H9 (cell line): ENCODE results near the gene GOLT1A. TPM values are rescaled to one million over a fixed set of nuclear protein-coding genes. Genes with fewer than 3 reads are reported as not detected.

Experiments used
- DNase-seq: peaks from one replicate; pipeline ENCODE4 v3.0.0-alpha.2; 2017
- H2AFZ ChIP-seq: one replicate; pipeline ENCODE4 v1.6.1; 2013; ENCODE audit warnings: mild to moderate bottlenecking, low read length, control low read depth, moderate library complexity
- H2AK5ac ChIP-seq: 2 replicates; pipeline ENCODE4 v1.6.1; 2013; ENCODE audit warnings: low read length, control low read depth, mixed read lengths; ENCODE audit not compliant: insufficient read length
- H2BK120ac ChIP-seq: one replicate; pipeline ENCODE4 v1.6.1; 2013; ENCODE audit warnings: low read depth, mild to moderate bottlenecking, low read length, control low read depth, inconsistent platforms; ENCODE audit not compliant: poor library complexity, severe bottlenecking
- H2BK12ac ChIP-seq: 2 replicates; pipeline ENCODE4 v1.6.1; 2013; ENCODE audit warnings: low read length, control low read depth, mixed read lengths, low read depth; ENCODE audit not compliant: insufficient read length
- H2BK15ac ChIP-seq: 2 replicates; pipeline ENCODE4 v1.6.1; 2013; ENCODE audit warnings: low read depth, low read length, control low read depth
- H2BK20ac ChIP-seq: one replicate; pipeline ENCODE4 v1.6.1; 2013; ENCODE audit warnings: low read depth, mild to moderate bottlenecking, low read length, control low read depth, inconsistent platforms; ENCODE audit not compliant: poor library complexity, severe bottlenecking
- H2BK5ac ChIP-seq: 2 replicates; pipeline ENCODE4 v1.6.1; 2013; ENCODE audit warnings: low read length, control low read depth, mixed read lengths; ENCODE audit not compliant: insufficient read length
- H3K14ac ChIP-seq: 2 replicates; pipeline ENCODE4 v1.6.1; 2013; ENCODE audit warnings: low read length, control low read depth; ENCODE audit not compliant: insufficient read depth
- H3K18ac ChIP-seq: 2 replicates; pipeline ENCODE4 v1.6.1; 2013; ENCODE audit warnings: low read depth, mild to moderate bottlenecking, mixed read lengths, low read length, control low read depth; ENCODE audit not compliant: insufficient read length
- H3K23ac ChIP-seq: 2 replicates; pipeline ENCODE4 v1.6.1; 2013; ENCODE audit warnings: low read length, control low read depth, mixed read lengths, low read depth; ENCODE audit not compliant: insufficient read length
- H3K23me2 ChIP-seq: 2 replicates; pipeline ENCODE4 v1.6.1; 2013; ENCODE audit warnings: low read depth, mild to moderate bottlenecking, mixed read lengths, low read length, control low read depth; ENCODE audit not compliant: insufficient read length, poor library complexity, severe bottlenecking
- H3K27ac ChIP-seq: 2 replicates; pipeline ENCODE4 v1.5.1; 2013; ENCODE audit warnings: low read length, control low read depth, mixed read lengths, low read depth; ENCODE audit not compliant: insufficient read length
- H3K27me3 ChIP-seq: 2 replicates; pipeline ENCODE4 v1.6.1; 2013; ENCODE audit warnings: low read length, control low read depth, inconsistent platforms; ENCODE audit not compliant: insufficient read depth
- H3K4ac ChIP-seq: 2 replicates; pipeline ENCODE4 v1.6.1; 2013; ENCODE audit warnings: low read depth, mild to moderate bottlenecking, control low read depth, inconsistent platforms, low read length, moderate library complexity
- H3K4me1 ChIP-seq: 2 replicates; pipeline ENCODE4 v1.6.1; 2013; ENCODE audit warnings: low read length, control low read depth, inconsistent platforms; ENCODE audit not compliant: insufficient read depth
- H3K4me2 ChIP-seq: 2 replicates; pipeline ENCODE4 v1.6.1; 2013; ENCODE audit warnings: low read length, control low read depth, mixed read lengths; ENCODE audit not compliant: insufficient read length, insufficient read depth
- H3K56ac ChIP-seq: 2 replicates; pipeline ENCODE4 v1.6.1; 2013; ENCODE audit warnings: low read depth, mild to moderate bottlenecking, mixed read lengths, low read length, control low read depth; ENCODE audit not compliant: insufficient read length
- H3K79me1 ChIP-seq: 2 replicates; pipeline ENCODE4 v1.6.1; 2013; ENCODE audit warnings: low read depth, mild to moderate bottlenecking, moderate library complexity, low read length, control low read depth, inconsistent platforms; ENCODE audit not compliant: insufficient read depth, poor library complexity, severe bottlenecking
- H3K79me2 ChIP-seq: 2 replicates; pipeline ENCODE4 v1.6.1; 2013; ENCODE audit warnings: low read length, control low read depth, inconsistent platforms; ENCODE audit not compliant: insufficient read depth
- H3K9ac ChIP-seq: 2 replicates; pipeline ENCODE4 v1.6.1; 2013; ENCODE audit warnings: low read length, control low read depth, mixed read lengths; ENCODE audit not compliant: insufficient read length; ENCODE audit errors: extremely low read depth
- H3K9me3 ChIP-seq: one replicate; pipeline ENCODE4 v1.6.1; 2013; ENCODE audit warnings: low read depth, low read length, inconsistent platforms; ENCODE audit not compliant: control insufficient read depth
- H3T11ph ChIP-seq: one replicate; pipeline ENCODE4 v1.6.1; 2013; ENCODE audit warnings: mild to moderate bottlenecking, low read length, control low read depth, inconsistent platforms
- H4K20me1 ChIP-seq: one replicate; pipeline ENCODE4 v1.6.1; 2013; ENCODE audit not compliant: control insufficient read depth, insufficient read length, insufficient read depth
- H4K5ac ChIP-seq: 2 replicates; pipeline ENCODE4 v1.6.1; 2013; ENCODE audit warnings: low read depth, mild to moderate bottlenecking, mixed read lengths, low read length, control low read depth; ENCODE audit not compliant: insufficient read length
- H4K8ac ChIP-seq: replicated peaks from 2 replicates; pipeline ENCODE4 v1.6.1; 2013; ENCODE audit warnings: low read length, control low read depth, mixed read lengths, low read depth; ENCODE audit not compliant: insufficient read length
- H4K91ac ChIP-seq: 2 replicates; pipeline ENCODE4 v1.6.1; 2013; ENCODE audit warnings: low read depth, mild to moderate bottlenecking, moderate library complexity, mixed read lengths, low read length, control low read depth; ENCODE audit not compliant: insufficient read length
- H3K27ac Mint-ChIP-seq, 3 experiments: 2 replicates in 2 of 3; 3 replicates in 1 of 3; pipeline ENCODE4 v1.8.0; 2020 to 2021; ENCODE audit warnings: mixed read lengths in 3 of 3, mild to moderate bottlenecking in 1 of 3, moderate library complexity in 1 of 3
- H3K27me3 Mint-ChIP-seq: 2 replicates; pipeline ENCODE4 v1.8.0; 2021; ENCODE audit warnings: low read depth, mild to moderate bottlenecking, moderate library complexity, mixed read lengths
- H3K36me3 Mint-ChIP-seq, 3 experiments: 2 replicates in 2 of 3; 3 replicates in 1 of 3; pipeline ENCODE4 v1.8.0; 2020 to 2021; ENCODE audit warnings: low read depth in 3 of 3, mixed read lengths in 3 of 3; ENCODE audit not compliant: insufficient read depth in 1 of 3
- H3K4me1 Mint-ChIP-seq, 2 experiments: 2 replicates each; pipeline ENCODE4 v1.8.0; 2020; ENCODE audit warnings: mixed read lengths in 2 of 2
- H3K4me3 Mint-ChIP-seq, 2 experiments: 2 replicates in 1 of 2; 3 replicates in 1 of 2; pipeline ENCODE4 v1.8.0; 2020 to 2021; ENCODE audit warnings: mild to moderate bottlenecking in 2 of 2, mixed read lengths in 2 of 2, moderate library complexity in 1 of 2
- H3K9me3 Mint-ChIP-seq, 2 experiments: 2 replicates in 1 of 2; 3 replicates in 1 of 2; pipeline ENCODE4 v1.8.0; 2020; ENCODE audit warnings: mild to moderate bottlenecking in 2 of 2, mixed read lengths in 2 of 2, moderate library complexity in 1 of 2
- CTCF ChIP-seq: fragments of 200-600 bp; sonication (generic); conservative IDR thresholded peaks from 3 replicates; pipeline ENCODE4 v1.8.0; 2021; ENCODE audit warnings: antibody characterized with exemption, mild to moderate bottlenecking
- total RNA-seq: library from RNA; stranded (reverse); gene quantifications from 2 replicates; pipeline ENCODE4 v1.2.1, GENCODE V29; 2021

The GOLT1A gene
- total RNA-seq, 1 experiment from 2014 or later, result 4.2 TPM

- H3K27me3 Mint-ChIP-seq, result no peaks in the 10 kb centered on the region; the same call in 1 of the 2 replicates
- no peak for TF ChIP-seq CTCF
- no peak overlapping the region for H3T11ph ChIP-seq
These were observed 8.3 kb downstream of the GOLT1A start for GRCh38 chr1:204205486-204205885.

More at GRCh38 chr1:204205486-204205885, 8.3 kb downstream of the GOLT1A start:
- no peak overlapping the region for H2BK20ac ChIP-seq
- no peaks in the 10 kb centered on the region; the same call in 1 of the 2 replicates for H3K4me1 ChIP-seq
- no peaks in the 10 kb centered on the region for H3K27me3 ChIP-seq
- H3K4ac ChIP-seq, result no peak overlapping the region
- no peaks in the 10 kb centered on the region for H3K23me2 ChIP-seq
- no peak overlapping the region for H2BK120ac ChIP-seq
- H3K27ac ChIP-seq, result no peak overlapping the region
- DNase-seq, result no peak
- H4K8ac ChIP-seq, result no peak overlapping the region
- Mint-ChIP-seq H3K4me3 (no peak overlapping the region), H3K9me3 (no peaks in the 10 kb centered on the region), H3K27ac (no peak overlapping the region; a peak in 1 of 7 replicates), H3K4me1 (peaks cover 24 to 28% of the 10 kb centered on the region in 2 experiments), H3K36me3 (no peaks in the 10 kb centered on the region)
- H3K79me1 ChIP-seq, result no peaks in the 10 kb centered on the region
- H3K9ac ChIP-seq, result no peak overlapping the region
- H3K23ac ChIP-seq, result no peak overlapping the region
- no peak overlapping the region for H2AK5ac ChIP-seq
- H3K56ac ChIP-seq, result no peak overlapping the region
- H3K18ac ChIP-seq, result no peak overlapping the region
- H2BK12ac ChIP-seq, result no peak overlapping the region
- no peak overlapping the region for H3K4me2 ChIP-seq
- H3K79me2 ChIP-seq, result no peaks in the 10 kb centered on the region
- H3K9me3 ChIP-seq, result no peaks in the 10 kb centered on the region
- H3K14ac ChIP-seq, result no peak overlapping the region
- no peak overlapping the region for H2BK5ac ChIP-seq
- no peaks in the 10 kb centered on the region for H4K20me1 ChIP-seq
- H4K5ac ChIP-seq, result no peak overlapping the region
- H2BK15ac ChIP-seq, result no peak overlapping the region
- H4K91ac ChIP-seq, result no peak overlapping the region
- H2AFZ ChIP-seq, result no peak overlapping the region
